Coronary artery (tissue), 2 donors: ENCODE measurements around the gene ZNF154.

Source experiments
- DNase-seq: peaks from one replicate; pipeline ENCODE4 v3.0.0-alpha.2; 2017; ENCODE audit warnings: low spot score
- H3K27ac ChIP-seq, 2 donors: fragments of 200-600 bp; sonication (generic); one replicate each; pipeline ENCODE4 v1.5.1; 2016 to 2019
- H3K4me3 ChIP-seq: fragments of 200-600 bp; sonication (generic); 2 replicates; pipeline ENCODE4 v1.5.1; 2016; ENCODE audit warnings: mild to moderate bottlenecking, moderate library complexity
- TF ChIP-seq, protein P1 (sequence below): fragments of 200-600 bp; sonication (generic); IDR thresholded peaks from one replicate; pipeline ENCODE4 v1.5.1; 2019; ENCODE audit warnings: antibody characterized with exemption

Gene ZNF154

DNA sequence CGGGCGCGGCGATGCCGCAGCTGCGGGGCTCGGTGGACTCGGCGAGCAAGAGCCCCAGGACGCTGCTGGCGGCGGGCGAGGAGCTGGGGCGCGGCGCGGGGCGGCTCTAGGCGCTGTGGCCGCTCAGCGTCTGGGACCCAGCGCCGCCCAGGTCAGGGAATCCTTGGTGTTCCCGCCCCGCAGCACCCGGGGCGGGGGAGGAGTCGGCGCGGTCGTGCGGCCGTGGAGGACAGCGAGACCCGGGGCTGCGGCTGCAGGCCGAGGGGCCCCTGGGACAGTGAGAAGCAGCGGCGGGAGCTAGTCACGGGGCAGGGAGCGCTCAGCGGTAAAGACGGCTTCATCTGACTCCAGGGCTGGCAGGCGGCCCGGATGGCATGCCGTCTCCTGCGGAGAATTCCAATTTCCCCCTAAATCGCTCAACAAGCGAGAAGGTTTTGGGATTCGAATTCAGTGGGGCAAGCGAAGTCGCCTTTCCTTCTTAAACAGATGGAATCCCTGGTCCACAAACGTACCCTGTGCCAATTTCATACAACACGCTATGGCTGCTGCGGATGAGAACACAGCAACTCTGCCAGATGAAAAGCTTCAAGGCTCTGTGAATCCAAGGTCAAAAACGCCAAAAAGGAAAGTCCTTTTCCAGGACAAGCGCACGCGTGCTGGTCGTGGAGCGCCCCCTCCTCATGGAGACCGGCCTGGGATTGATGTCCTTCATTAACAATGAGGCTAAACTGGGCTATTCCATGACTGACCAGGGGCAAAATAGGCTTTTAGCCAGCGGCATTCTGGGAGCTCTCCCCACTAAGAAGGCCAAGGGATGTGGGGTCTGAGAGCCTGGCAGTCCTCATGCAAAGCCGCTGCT is 44.5 kb downstream of the ZNF154 start:
- no peak for DNase-seq
- H3K4me3 ChIP-seq = peak overlapping the region; percentile 71
- TF ChIP-seq, protein P1, sequence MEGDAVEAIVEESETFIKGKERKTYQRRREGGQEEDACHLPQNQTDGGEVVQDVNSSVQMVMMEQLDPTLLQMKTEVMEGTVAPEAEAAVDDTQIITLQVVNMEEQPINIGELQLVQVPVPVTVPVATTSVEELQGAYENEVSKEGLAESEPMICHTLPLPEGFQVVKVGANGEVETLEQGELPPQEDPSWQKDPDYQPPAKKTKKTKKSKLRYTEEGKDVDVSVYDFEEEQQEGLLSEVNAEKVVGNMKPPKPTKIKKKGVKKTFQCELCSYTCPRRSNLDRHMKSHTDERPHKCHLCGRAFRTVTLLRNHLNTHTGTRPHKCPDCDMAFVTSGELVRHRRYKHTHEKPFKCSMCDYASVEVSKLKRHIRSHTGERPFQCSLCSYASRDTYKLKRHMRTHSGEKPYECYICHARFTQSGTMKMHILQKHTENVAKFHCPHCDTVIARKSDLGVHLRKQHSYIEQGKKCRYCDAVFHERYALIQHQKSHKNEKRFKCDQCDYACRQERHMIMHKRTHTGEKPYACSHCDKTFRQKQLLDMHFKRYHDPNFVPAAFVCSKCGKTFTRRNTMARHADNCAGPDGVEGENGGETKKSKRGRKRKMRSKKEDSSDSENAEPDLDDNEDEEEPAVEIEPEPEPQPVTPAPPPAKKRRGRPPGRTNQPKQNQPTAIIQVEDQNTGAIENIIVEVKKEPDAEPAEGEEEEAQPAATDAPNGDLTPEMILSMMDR = no peak
- H3K27ac ChIP-seq = peak overlapping the region; percentile 32 to 65

DNA sequence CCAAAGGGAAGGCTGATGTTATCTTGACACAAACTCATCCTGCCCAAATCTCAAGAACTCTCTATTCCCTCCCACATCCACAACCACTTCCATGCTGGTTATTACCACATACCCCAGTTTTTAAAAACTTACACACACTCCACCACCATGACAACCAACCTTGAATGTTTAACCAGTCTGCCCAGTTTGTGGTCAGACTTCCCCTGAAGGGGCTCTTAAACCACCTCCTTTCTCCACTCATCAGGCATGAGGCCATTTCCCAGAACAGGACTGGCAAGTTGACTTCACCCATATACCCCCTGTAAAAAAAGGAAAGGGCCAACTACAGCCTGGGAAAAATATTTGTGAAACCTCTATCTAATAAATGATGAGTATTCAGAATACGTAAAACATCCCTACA is 52.7 kb downstream of the ZNF154 start:
- H3K4me3 ChIP-seq = no peak overlapping the region
- H3K27ac ChIP-seq = no peak overlapping the region
- TF ChIP-seq, protein P1 = no peak
- DNase-seq = no peak

DNA sequence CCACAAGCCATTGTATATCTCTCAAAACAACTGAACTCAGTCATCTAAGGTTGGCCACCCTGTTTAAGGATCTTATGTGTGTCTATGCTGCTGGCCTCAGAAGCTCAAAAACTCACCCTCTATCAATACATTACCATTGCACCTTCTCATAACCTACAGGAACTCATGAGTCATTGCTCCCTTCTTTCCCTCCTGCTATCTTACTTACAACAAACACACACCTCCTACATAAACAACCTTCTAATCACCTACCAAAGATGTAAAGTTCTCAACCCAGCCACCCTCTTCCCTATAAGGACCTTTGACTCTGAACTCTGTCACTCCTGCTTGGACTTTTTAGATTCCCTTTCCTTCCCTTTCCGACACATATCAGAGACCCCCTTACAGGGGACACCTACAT is 53.6 kb downstream of the ZNF154 start:
- Histone ChIP-seq H3K4me3 (no peak overlapping the region), H3K27ac (no peak overlapping the region)
- TF ChIP-seq, protein P1 = no peak
- DNase-seq = no peak

DNA sequence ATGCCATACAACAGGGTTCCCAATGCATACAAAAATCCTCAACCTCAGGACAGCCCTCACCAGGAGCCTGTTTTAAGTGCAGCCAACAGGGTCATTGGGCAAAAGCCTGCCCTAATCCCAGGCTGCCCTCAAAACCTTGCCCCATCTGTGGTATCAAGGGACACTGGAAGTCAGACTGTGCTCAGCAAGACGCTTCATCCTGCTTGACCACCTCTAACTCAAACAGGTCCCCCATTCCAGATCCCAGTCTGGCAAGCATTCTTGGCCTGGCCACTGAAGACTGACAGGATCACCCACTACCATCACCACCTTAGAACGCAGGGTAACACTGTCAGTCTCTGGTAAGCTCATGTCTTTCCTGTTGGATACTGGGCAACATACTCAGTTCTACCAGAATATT is 55.3 kb downstream of the ZNF154 start:
- H3K4me3 ChIP-seq = no peak overlapping the region
- no peak for DNase-seq
- H3K27ac ChIP-seq = no peak overlapping the region
- TF ChIP-seq, protein P1 = no peak

DNA sequence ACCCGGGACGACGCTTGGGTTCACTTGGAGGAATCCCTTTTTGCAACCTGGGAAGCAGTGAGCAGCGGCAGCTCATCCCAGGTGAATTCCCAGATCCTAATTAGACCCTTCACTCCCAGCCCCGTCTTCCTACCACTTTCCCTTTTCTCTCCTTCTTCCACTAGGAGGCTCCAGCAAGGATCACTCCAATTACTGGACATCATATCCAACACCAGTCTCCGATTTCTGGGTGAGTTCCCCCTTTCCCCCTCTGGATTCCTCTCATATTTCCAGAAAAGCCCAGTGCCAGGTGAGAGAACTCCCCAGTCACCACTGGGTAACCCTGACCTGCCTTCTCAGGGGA is 57.4 kb downstream of the ZNF154 start:
- DNase-seq = no peak
- TF ChIP-seq, protein P1 = no peak
- Histone ChIP-seq H3K27ac (no peak overlapping the region), H3K4me3 (no peak overlapping the region)

DNA sequence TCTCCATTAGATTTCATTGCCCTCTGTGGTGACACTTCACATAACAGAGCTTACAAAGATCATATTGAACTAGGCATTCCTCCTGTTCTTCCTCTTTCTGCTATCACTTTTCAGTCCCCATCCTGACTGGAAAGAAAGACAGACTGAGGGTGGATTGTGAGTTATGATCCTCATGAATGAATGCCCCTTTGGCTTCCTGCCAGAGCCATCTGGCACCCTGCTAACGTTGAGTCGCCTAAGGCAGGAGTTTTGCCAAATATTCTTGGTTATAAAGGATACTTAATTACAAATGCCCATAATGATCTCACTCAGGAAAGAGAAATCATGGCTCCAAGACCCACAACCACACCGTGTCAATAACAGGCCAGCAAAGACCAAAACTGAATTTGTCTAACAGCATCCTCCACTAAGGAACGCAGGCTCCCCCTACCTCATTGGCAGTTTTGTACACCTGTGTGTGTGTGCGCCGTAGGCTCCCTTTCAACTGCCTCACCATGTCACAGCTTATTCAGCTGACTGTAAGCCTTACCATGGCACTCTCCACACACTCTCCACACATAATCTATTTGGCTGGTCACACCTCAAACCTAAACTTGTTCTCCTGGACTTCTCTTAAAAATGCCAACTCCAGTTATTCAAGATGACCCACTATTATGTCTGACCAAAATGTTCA is 60.5 kb downstream of the ZNF154 start:
- Histone ChIP-seq H3K4me3 (no peak overlapping the region), H3K27ac (no peak overlapping the region)
- DNase-seq = no peak
- TF ChIP-seq, protein P1 = no peak
